GM12878 (cell line): ENCODE measurements around the gene MNAT1. TPM values are rescaled to one million over a fixed set of nuclear protein-coding genes. Genes with fewer than 3 reads are reported as not detected.

ENCODE experiments used
- ATAC-seq: fragments of 200-7000 bp; cut with Tn5 transposase; 3 replicates; pipeline ENCODE4 v1.9.1; 2020; ENCODE audit warnings: mild to moderate bottlenecking, moderate library complexity
- BruUV-seq: library from RNA; stranded (reverse); fragments of 400-500 nt; replicated peaks from 2 replicates; lab custom pipeline; 2021; lab: Mats Ljungman, UMichigan
- CTCF ChIA-PET: fragments of 300-600 bp; sonication (Branson Sonifier 250); formaldehyde crosslinking; extraction: SDS; loops from one replicate; lab custom pipeline; 2021; ENCODE audit warnings: inconsistent platforms; lab: Yijun Ruan, JAX
- POLR2A ChIA-PET: fragments of 350-600 bp; formaldehyde crosslinking; extraction: SDS; loops from one replicate; lab custom pipeline; 2021; ENCODE audit warnings: inconsistent platforms; lab: Charles Lee
- RAD21 ChIA-PET: fragments of 300-600 bp; sonication (Branson Sonifier 250); formaldehyde crosslinking; loops from one replicate; lab custom pipeline; 2023; ENCODE audit warnings: antibody characterized with exemption; ENCODE audit not compliant: unreplicated experiment; lab: Charles Lee
- SMC1A ChIA-PET: fragments of 300-600 bp; sonication (Branson Sonifier 250); formaldehyde crosslinking; loops from one replicate; lab custom pipeline; 2023; ENCODE audit not compliant: unreplicated experiment, uncharacterized antibody; lab: Charles Lee
- DNase-seq: peaks from one replicate; pipeline ENCODE4 v3.0.0-alpha.2; 2011; ENCODE audit warnings: low read depth, low spot score
- FAIRE-seq: peaks from 3 replicates; lab custom pipeline; 2011; peaks lifted over from hg19 to GRCh38; lab: Jason Lieb, UNC
- H2AFZ ChIP-seq: 2 replicates; pipeline ENCODE4 v1.6.0; 2011; ENCODE audit warnings: low read depth, low read length, control low read depth; ENCODE audit not compliant: control insufficient read depth
- H3K27ac ChIP-seq: 2 replicates; pipeline ENCODE4 v1.5.1; 2011; ENCODE audit warnings: control low read depth; ENCODE audit not compliant: control insufficient read depth, insufficient read depth
- H3K27me3 ChIP-seq, 2 experiments: replicated peaks in 1 of 2; 2 replicates each; pipeline versions ENCODE4 v1.6.0 to v1.6.1; 2011; ENCODE audit warnings: low read length in 1 of 2; ENCODE audit not compliant: control insufficient read depth in 2 of 2, insufficient read depth in 2 of 2
- H3K36me3 ChIP-seq, 2 experiments: 2 replicates each; pipeline ENCODE4 v1.5.1; 2011; ENCODE audit warnings: low read length in 1 of 2; ENCODE audit not compliant: control insufficient read depth in 2 of 2, insufficient read depth in 2 of 2
- H3K4me1 ChIP-seq: 2 replicates; pipeline ENCODE4 v1.6.1; 2011; ENCODE audit warnings: mild to moderate bottlenecking, low read length, moderate library complexity, mixed read lengths; ENCODE audit not compliant: control insufficient read depth, insufficient read depth
- H3K4me2 ChIP-seq: 2 replicates; pipeline ENCODE4 v1.6.0; 2011; ENCODE audit warnings: control low read depth; ENCODE audit not compliant: control insufficient read depth, insufficient read depth
- H3K4me3 ChIP-seq: fragments of 200-600 bp; sonication (generic); 2 replicates; pipeline ENCODE4 v1.5.1; 2016
- H3K79me2 ChIP-seq: 2 replicates; pipeline ENCODE4 v1.6.0; 2011; ENCODE audit warnings: low read length; ENCODE audit not compliant: control insufficient read depth, insufficient read depth
- H3K9ac ChIP-seq: 2 replicates; pipeline ENCODE4 v1.8.0; 2011; ENCODE audit warnings: low read length, control low read depth, mixed read lengths; ENCODE audit not compliant: control insufficient read depth, insufficient read depth
- H3K9me3 ChIP-seq: replicated peaks from 3 replicates; pipeline ENCODE4 v1.5.1; 2011; ENCODE audit warnings: mild to moderate bottlenecking, low read length; ENCODE audit not compliant: control insufficient read depth, insufficient read depth
- H4K20me1 ChIP-seq: 2 replicates; pipeline ENCODE4 v1.6.0; 2011; ENCODE audit not compliant: control insufficient read depth, insufficient read depth
- BMI1 ChIP-seq: fragments of 450-650 bp; IDR thresholded peaks from 2 replicates; pipeline ENCODE4 v1.6.1; 2016; ENCODE audit warnings: mild to moderate bottlenecking, moderate library complexity, borderline replicate concordance
- CREM ChIP-seq: IDR thresholded peaks from 2 replicates; pipeline ENCODE4 v1.6.1; 2014; ENCODE audit warnings: antibody characterized with exemption, low read depth
- E2F8 ChIP-seq: fragments of 450-650 bp; IDR thresholded peaks from 2 replicates; pipeline ENCODE4 v1.6.1; 2018; ENCODE audit warnings: mild to moderate bottlenecking, low read depth, moderate library complexity; ENCODE audit not compliant: partially characterized antibody
- EED ChIP-seq: sonication (generic); IDR thresholded peaks from 2 replicates; pipeline ENCODE4 v1.6.1; 2016; ENCODE audit warnings: antibody characterized with exemption, low read depth
- HDGF ChIP-seq: fragments of 450-650 bp; IDR thresholded peaks from 2 replicates; pipeline ENCODE4 v1.6.1; 2016; ENCODE audit warnings: antibody characterized with exemption
- SREBF1 ChIP-seq: IDR thresholded peaks from 2 replicates; pipeline ENCODE4 v1.6.1; 2012; ENCODE audit warnings: mild to moderate bottlenecking, low read length
- ZBTB4 ChIP-seq: fragments of 450-650 bp; formaldehyde crosslinking; IDR thresholded peaks from 2 replicates; pipeline ENCODE4 v1.4.0; 2022; ENCODE audit warnings: mild to moderate bottlenecking, moderate library complexity
- ZNF687 ChIP-seq: fragments of 450-650 bp; IDR thresholded peaks from 2 replicates; pipeline ENCODE4 v1.6.1; 2017; ENCODE audit warnings: mild to moderate bottlenecking, moderate library complexity
- WGBS: methylation state at CpG from one replicate; pipeline ENCODE4 v1.1.6; 2016; ENCODE audit warnings: low lambda C conversion rate; ENCODE audit not compliant: insufficient replicate concordance, insufficient coverage; ENCODE audit errors: missing lambda C conversion rate; 5-methylcytosine and 5-hydroxymethylcytosine counted together
- in situ Hi-C: fragments of 300-500 bp; cut with MboI; formaldehyde crosslinking; loops from 9 replicates; pipeline ENCODE4 v1.14.3; 2018; ENCODE audit warnings: mixed read lengths
- intact Hi-C: fragments of 100-400 bp; cut with micrococcal nuclease; formaldehyde crosslinking; loops from one replicate; pipeline ENCODE4 v1.14.2; 2022; ENCODE audit not compliant: unreplicated experiment
- polyA plus RNA-seq, 11 experiments: library from polyadenylated mRNA; depleted of rRNA in 4 of 11; unstranded in 6 of 11; stranded (reverse) in 5 of 11; fragments of >200 nt; fragmentation: Nextera tagmentation in 4 of 11; fragmentation: Illumina TruSeq in 1 of 11; extraction: Ambion mirVana in 4 of 11; extraction: Trizol in 1 of 11; gene quantifications; 1 replicate in 1 of 11; 2 replicates in 10 of 11; pipeline versions ENCODE4 v1.2.1 to v1.2.3, GENCODE V29; 2011 to 2016; ENCODE audit warnings: inconsistent platforms in 2 of 11, missing spikeins in 2 of 11, low read depth in 1 of 11
- total RNA-seq, 4 experiments: library from RNA; depleted of rRNA in 3 of 4; stranded (reverse); fragments of >200 nt in 3 of 4; fragmentation: Illumina TruSeq in 1 of 4; extraction: Trizol in 1 of 4; gene quantifications; 2 replicates each; pipeline versions ENCODE4 v1.2.1 to v1.2.3, GENCODE V29; 2013 to 2021
- TF ChIP-seq, protein P1 (sequence below): fragments of 450-650 bp; IDR thresholded peaks from 2 replicates; pipeline ENCODE4 v1.6.1; 2017; ENCODE audit warnings: borderline replicate concordance

MNAT1 gene
- total and polyA plus RNA-seq, 10 of the 15 experiments (the other 5 are each of a cell fraction or from before 2014, with no cell fraction given): 26.5 to 67.4 (median 40.8) TPM

DNA sequence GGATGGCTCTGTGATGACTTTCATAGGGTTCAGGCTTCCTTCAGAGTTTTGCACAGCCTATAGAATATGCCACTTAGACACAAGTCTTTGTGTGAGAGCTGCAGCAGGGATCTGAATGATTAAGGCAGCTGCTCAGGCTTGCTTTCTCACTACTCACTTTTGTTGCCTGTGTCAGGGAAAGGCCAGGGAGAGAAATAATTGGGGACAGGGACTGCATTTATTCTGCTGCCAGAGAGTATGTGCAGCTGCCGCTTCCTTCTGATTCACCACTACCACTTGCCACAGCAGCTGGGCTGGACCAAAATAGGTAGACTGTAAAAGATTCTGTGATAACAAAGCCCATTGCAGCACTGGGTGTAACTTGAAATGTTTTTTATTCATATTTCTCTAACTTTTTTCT lies 196.7 kb downstream of the MNAT1 start:
- H3K79me2 ChIP-seq: no peaks in the 10 kb centered on the region
- H3K4me2 ChIP-seq: no peak overlapping the region
- SMC1A ChIA-PET: interaction anchor here (0.7 to 1.6 kb wide), 2 partner anchors 13 to 28 kb away, joined by 3 to 4 read pairs; no protein-coding TSS in a partner anchor
- no peaks in the 10 kb centered on the region for H3K9me3 ChIP-seq
- RAD21 ChIA-PET: no interaction called here
- no peaks in the 10 kb centered on the region for H4K20me1 ChIP-seq
- intact Hi-C loops (no loop called here), in situ Hi-C loops (no loop called here)
- no peak overlapping the region for H3K27ac ChIP-seq
- ATAC-seq (no peak), FAIRE-seq (no peak), DNase-seq (no peak)
- no peaks in the 10 kb centered on the region for H3K27me3 ChIP-seq
- H3K4me1 ChIP-seq: 0 out of 2 replicates have a peak, but pooled peaks cover under 1% of the 10 kb centered on the region
- no peak overlapping the region for H3K9ac ChIP-seq
- no TSS peak for BruUV-seq
- no peak overlapping the region for H2AFZ ChIP-seq
- POLR2A ChIA-PET: no interaction called here
- no peaks in the 10 kb centered on the region for H3K36me3 ChIP-seq
- H3K4me3 ChIP-seq: no peak overlapping the region
- WGBS: 100% methylated on average over 1 of the region's 1 CpG
- CTCF ChIA-PET: no interaction called here
- TF ChIP-seq EED (no peak), BMI1 (no peak), CREM (no peak), E2F8 (no peak), ZNF687 (no peak), HDGF (no peak), SREBF1 (no peak), ZBTB4 (CRISPR knock-in tag) (no peak)
- TF ChIP-seq, protein P1, sequence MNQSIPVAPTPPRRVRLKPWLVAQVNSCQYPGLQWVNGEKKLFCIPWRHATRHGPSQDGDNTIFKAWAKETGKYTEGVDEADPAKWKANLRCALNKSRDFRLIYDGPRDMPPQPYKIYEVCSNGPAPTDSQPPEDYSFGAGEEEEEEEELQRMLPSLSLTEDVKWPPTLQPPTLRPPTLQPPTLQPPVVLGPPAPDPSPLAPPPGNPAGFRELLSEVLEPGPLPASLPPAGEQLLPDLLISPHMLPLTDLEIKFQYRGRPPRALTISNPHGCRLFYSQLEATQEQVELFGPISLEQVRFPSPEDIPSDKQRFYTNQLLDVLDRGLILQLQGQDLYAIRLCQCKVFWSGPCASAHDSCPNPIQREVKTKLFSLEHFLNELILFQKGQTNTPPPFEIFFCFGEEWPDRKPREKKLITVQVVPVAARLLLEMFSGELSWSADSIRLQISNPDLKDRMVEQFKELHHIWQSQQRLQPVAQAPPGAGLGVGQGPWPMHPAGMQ: no peak
